OCI-LY3 (cell line): ENCODE data around the gene ZP3.
"Not testable (repeated sequence)": the region's sequence is repeated elsewhere in the genome, so short reads cannot be mapped to it uniquely, and the experiment has no call there.

Experiments used
- H2AFZ ChIP-seq: fragments of 200-600, 300-600 bp; shearing (Covaris generic); 2 replicates; pipeline ENCODE4 v1.6.0; 2014; ENCODE audit warnings: antibody characterized with exemption, low read depth, low read length
- H3K27ac ChIP-seq: fragments of 200-600, 300-600 bp; sonication (generic); 2 replicates; pipeline ENCODE4 v1.5.1; 2014; ENCODE audit warnings: mild to moderate bottlenecking, low read length, moderate library complexity, mixed read lengths
- H3K27me3 ChIP-seq: fragments of 200-600, 300-600 bp; sonication (generic); 2 replicates; pipeline ENCODE4 v1.6.1; 2014; ENCODE audit warnings: low read depth, low read length, mixed read lengths
- H3K36me3 ChIP-seq: fragments of 200-600, 300-600 bp; sonication (generic); replicated peaks from 2 replicates; pipeline ENCODE3; 2014; ENCODE audit warnings: low read depth, low read length, mixed read lengths
- H3K4me1 ChIP-seq: fragments of 300-600, 200-600 bp; sonication (generic); 2 replicates; pipeline ENCODE4 v1.6.1; 2014; ENCODE audit warnings: low read length, mixed read lengths
- H3K4me2 ChIP-seq: fragments of 200-600, 300-600 bp; sonication (generic); 2 replicates; pipeline ENCODE4 v1.6.1; 2014; ENCODE audit warnings: low read length, mixed read lengths
- H3K4me3 ChIP-seq: fragments of 300-600, 200-600 bp; sonication (generic); 2 replicates; pipeline ENCODE4 v1.5.1; 2014; ENCODE audit warnings: antibody characterized with exemption, mild to moderate bottlenecking, low read length, moderate library complexity
- H3K79me2 ChIP-seq: fragments of 300-600, 200-600 bp; shearing (Covaris generic); 2 replicates; pipeline ENCODE4 v1.6.1; 2014; ENCODE audit warnings: mild to moderate bottlenecking, low read length, mixed read lengths
- H3K9ac ChIP-seq: fragments of 300-600, 200-600 bp; shearing (Covaris generic); 2 replicates; pipeline ENCODE4 v1.6.0; 2014; ENCODE audit warnings: mild to moderate bottlenecking, low read length, moderate library complexity
- H3K9me3 ChIP-seq: fragments of 200-600, 300-600 bp; shearing (Covaris generic); 2 replicates; pipeline ENCODE4 v1.6.1; 2014; ENCODE audit warnings: low read length, mixed read lengths; ENCODE audit not compliant: insufficient read depth
- H4K20me1 ChIP-seq: fragments of 200-600, 300-600 bp; sonication (generic); 2 replicates; pipeline ENCODE4 v1.6.1; 2016; ENCODE audit warnings: low read length, mixed read lengths; ENCODE audit not compliant: insufficient read depth
- CTCF ChIP-seq: fragments of 200-600, 300-600 bp; sonication (generic); IDR thresholded peaks from 2 replicates; pipeline ENCODE4 v1.5.1; 2014; ENCODE audit warnings: antibody characterized with exemption, low read length, low read depth
- EZH2phosphoT487 ChIP-seq: fragments of 200-600 bp; shearing (Covaris generic); IDR thresholded peaks from 2 replicates; pipeline ENCODE4 v1.6.1; 2018; ENCODE audit warnings: antibody characterized with exemption, mixed run types, low read depth

The ZP3 gene

DNA sequence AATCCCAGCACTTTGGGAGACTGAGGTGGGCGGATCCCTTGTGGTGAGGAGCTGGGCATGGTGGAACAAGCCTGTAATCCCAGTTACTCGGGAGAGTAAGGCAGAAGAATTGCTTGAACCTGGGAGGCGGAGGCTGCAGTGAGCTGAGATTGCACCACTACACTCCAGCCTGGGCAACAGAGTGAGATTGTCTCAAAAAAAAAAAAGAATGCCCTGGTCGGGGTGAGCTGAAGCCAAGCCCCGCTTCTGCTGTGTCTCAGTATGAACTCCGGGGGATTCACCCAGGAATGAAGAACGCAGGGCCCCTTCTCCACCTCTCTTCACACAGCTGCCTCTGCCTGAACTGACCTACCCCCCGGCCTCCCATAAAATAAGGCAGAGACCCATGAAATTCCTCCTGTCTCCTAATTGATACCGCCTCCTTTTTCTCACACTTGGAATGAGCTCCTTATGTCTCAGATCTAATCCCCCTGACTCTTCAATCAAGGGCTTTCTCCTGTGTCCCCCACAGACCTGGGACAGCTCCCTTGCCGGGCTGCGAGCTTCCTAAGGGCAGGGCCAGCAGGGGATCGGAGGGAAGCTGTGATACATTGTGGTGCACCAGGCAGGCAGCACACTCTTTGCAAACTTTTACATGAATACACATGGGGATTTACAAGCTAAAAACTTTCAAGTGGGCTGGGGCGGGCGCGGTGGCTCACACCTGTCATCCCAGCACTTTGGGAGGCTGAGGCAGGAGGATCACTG, 911 bp upstream of the ZP3 start:
- H3K4me3 ChIP-seq = no peak overlapping the region
- H3K36me3 ChIP-seq = no peaks in the 10 kb centered on the region
- TF ChIP-seq CTCF (no peak), EZH2phosphoT487 (no peak)
- H4K20me1 ChIP-seq = no peaks in the 10 kb centered on the region
- H3K27ac ChIP-seq = no peak overlapping the region
- no peak overlapping the region for H3K9ac ChIP-seq
- H3K4me2 ChIP-seq = no peak overlapping the region
- H3K9me3 ChIP-seq = no peaks in the 10 kb centered on the region
- H2AFZ ChIP-seq = no peak overlapping the region
- H3K4me1 ChIP-seq = no peaks in the 10 kb centered on the region
- no peaks in the 10 kb centered on the region for H3K79me2 ChIP-seq
- H3K27me3 ChIP-seq = peaks cover 18% of the 10 kb centered on the region

DNA sequence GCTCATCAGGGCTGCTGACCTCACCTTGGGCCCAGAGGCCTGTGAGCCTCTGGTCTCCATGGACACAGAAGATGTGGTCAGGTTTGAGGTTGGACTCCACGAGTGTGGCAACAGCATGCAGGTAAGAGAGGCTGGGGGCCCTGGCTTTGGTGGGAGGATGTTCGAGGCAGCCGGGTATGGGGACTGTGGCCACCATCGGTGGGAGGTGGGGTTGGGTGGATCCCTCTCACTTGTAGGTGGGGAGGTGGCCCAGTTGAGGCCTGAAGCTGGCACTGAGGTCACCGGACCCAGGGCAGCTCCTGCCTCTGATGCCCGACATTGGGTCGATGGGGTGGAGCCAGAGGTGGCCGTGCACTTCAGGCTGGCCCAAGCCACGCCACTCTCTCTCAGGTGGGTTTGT, 406 bp downstream of the ZP3 start:
- H3K79me2 ChIP-seq = no peaks in the 10 kb centered on the region
- no peak for TF ChIP-seq CTCF
- no peak for TF ChIP-seq EZH2phosphoT487
- no peak overlapping the region for H3K4me3 ChIP-seq
- H3K27ac ChIP-seq = no peak overlapping the region
- no peaks in the 10 kb centered on the region for H3K36me3 ChIP-seq
- peaks cover 16% of the 10 kb centered on the region for H3K27me3 ChIP-seq
- H3K4me2 ChIP-seq = no peak overlapping the region
- H3K9me3 ChIP-seq = no peaks in the 10 kb centered on the region
- H3K4me1 ChIP-seq = no peaks in the 10 kb centered on the region
- no peaks in the 10 kb centered on the region for H4K20me1 ChIP-seq
- H3K9ac ChIP-seq = no peak overlapping the region
- no peak overlapping the region for H2AFZ ChIP-seq

- not testable (repeated sequence) for H3K4me1 ChIP-seq, H3K27ac ChIP-seq, H3K36me3 ChIP-seq, H3K9ac ChIP-seq, H3K4me2 ChIP-seq, H4K20me1 ChIP-seq, H3K9me3 ChIP-seq, H2AFZ ChIP-seq, H3K79me2 ChIP-seq, H3K4me3 ChIP-seq
- peaks cover 12% of the 10 kb centered on the region for H3K27me3 ChIP-seq
Measured at GRCh38 chr7:76425558-76425957, 808 bp downstream of the ZP3 start.

DNA sequence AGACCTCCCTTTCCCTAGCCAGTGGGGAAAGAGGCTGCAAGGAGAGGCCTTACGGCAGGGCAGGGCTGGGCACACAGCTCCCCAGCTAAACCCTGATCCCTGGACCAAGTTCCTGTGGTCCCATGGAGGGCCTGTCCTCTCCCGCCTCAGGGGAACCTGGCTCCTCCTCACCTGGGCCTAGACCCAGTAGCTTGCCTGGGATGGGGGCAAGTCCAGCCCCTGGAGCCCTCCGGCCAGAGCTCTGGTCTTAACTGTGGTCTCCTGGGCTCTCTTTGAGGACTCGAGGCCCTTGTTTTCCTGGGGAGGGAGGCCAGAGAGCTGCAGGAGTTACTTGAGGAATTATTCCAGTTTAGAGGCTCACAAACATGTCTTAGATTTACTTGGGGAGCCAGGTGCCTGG, 1.5 kb downstream of the ZP3 start:
- Histone ChIP-seq H3K27ac (no peak overlapping the region), H3K4me3 (no peak overlapping the region), H4K20me1 (no peaks in the 10 kb centered on the region), H3K4me1 (no peaks in the 10 kb centered on the region), H3K36me3 (no peaks in the 10 kb centered on the region), H3K27me3 (peaks cover 12% of the 10 kb centered on the region), H3K9me3 (no peaks in the 10 kb centered on the region), H3K4me2 (no peak overlapping the region), H3K79me2 (no peaks in the 10 kb centered on the region), H2AFZ (no peak overlapping the region), H3K9ac (no peak overlapping the region)
- no peak for TF ChIP-seq EZH2phosphoT487

- H3K4me2 ChIP-seq = no peak overlapping the region
- no peaks in the 10 kb centered on the region for H3K79me2 ChIP-seq
- no peak overlapping the region for H3K27ac ChIP-seq
- no peaks in the 10 kb centered on the region for H3K4me1 ChIP-seq
- no peak overlapping the region for H2AFZ ChIP-seq
- H3K4me3 ChIP-seq = no peak overlapping the region
- H3K36me3 ChIP-seq = no peaks in the 10 kb centered on the region
- no peaks in the 10 kb centered on the region for H3K9me3 ChIP-seq
- H3K9ac ChIP-seq = no peak overlapping the region
- no peak for TF ChIP-seq EZH2phosphoT487
- no peak for TF ChIP-seq CTCF
- peaks cover 12% of the 10 kb centered on the region for H3K27me3 ChIP-seq
- H4K20me1 ChIP-seq = no peaks in the 10 kb centered on the region
Measured at GRCh38 chr7:76427635-76428034, 2.9 kb downstream of the ZP3 start.
